GM12878 (cell line): Measurements from ENCODE around the gene MAZ. TPM values are rescaled to one million over a fixed set of nuclear protein-coding genes. Genes with fewer than 3 reads are reported as not detected.
"Not testable (repeated sequence)": the region's sequence is repeated elsewhere in the genome, so short reads cannot be mapped to it uniquely, and the experiment has no call there.

Experiments used
- ATAC-seq: fragments of 200-7000 bp; cut with Tn5 transposase; 3 replicates; pipeline ENCODE4 v1.9.1; 2020; ENCODE audit warnings: mild to moderate bottlenecking, moderate library complexity
- BruUV-seq: library from RNA; stranded (reverse); fragments of 400-500 nt; replicated peaks from 2 replicates; lab custom pipeline; 2021; lab: Mats Ljungman, UMichigan
- CTCF ChIA-PET: fragments of 300-600 bp; sonication (Branson Sonifier 250); formaldehyde crosslinking; extraction: SDS; loops from one replicate; lab custom pipeline; 2021; ENCODE audit warnings: inconsistent platforms; lab: Yijun Ruan, JAX
- POLR2A ChIA-PET: fragments of 350-600 bp; formaldehyde crosslinking; extraction: SDS; loops from one replicate; lab custom pipeline; 2021; ENCODE audit warnings: inconsistent platforms; lab: Charles Lee
- RAD21 ChIA-PET: fragments of 300-600 bp; sonication (Branson Sonifier 250); formaldehyde crosslinking; loops from one replicate; lab custom pipeline; 2023; ENCODE audit warnings: antibody characterized with exemption; ENCODE audit not compliant: unreplicated experiment; lab: Charles Lee
- SMC1A ChIA-PET: fragments of 300-600 bp; sonication (Branson Sonifier 250); formaldehyde crosslinking; loops from one replicate; lab custom pipeline; 2023; ENCODE audit not compliant: unreplicated experiment, uncharacterized antibody; lab: Charles Lee
- DNase-seq: peaks from one replicate; pipeline ENCODE4 v3.0.0-alpha.2; 2011; ENCODE audit warnings: low read depth, low spot score
- FAIRE-seq: peaks from 3 replicates; lab custom pipeline; 2011; peaks lifted over from hg19 to GRCh38; lab: Jason Lieb, UNC
- H2AFZ ChIP-seq: 2 replicates; pipeline ENCODE4 v1.6.0; 2011; ENCODE audit warnings: low read depth, low read length, control low read depth; ENCODE audit not compliant: control insufficient read depth
- H3K27ac ChIP-seq: 2 replicates; pipeline ENCODE4 v1.5.1; 2011; ENCODE audit warnings: control low read depth; ENCODE audit not compliant: control insufficient read depth, insufficient read depth
- H3K27me3 ChIP-seq, 2 experiments: replicated peaks in 1 of 2; 2 replicates each; pipeline versions ENCODE4 v1.6.0 to v1.6.1; 2011; ENCODE audit warnings: low read length in 1 of 2; ENCODE audit not compliant: control insufficient read depth in 2 of 2, insufficient read depth in 2 of 2
- H3K36me3 ChIP-seq, 2 experiments: 2 replicates each; pipeline ENCODE4 v1.5.1; 2011; ENCODE audit warnings: low read length in 1 of 2; ENCODE audit not compliant: control insufficient read depth in 2 of 2, insufficient read depth in 2 of 2
- H3K4me1 ChIP-seq: 2 replicates; pipeline ENCODE4 v1.6.1; 2011; ENCODE audit warnings: mild to moderate bottlenecking, low read length, moderate library complexity, mixed read lengths; ENCODE audit not compliant: control insufficient read depth, insufficient read depth
- H3K4me2 ChIP-seq: 2 replicates; pipeline ENCODE4 v1.6.0; 2011; ENCODE audit warnings: control low read depth; ENCODE audit not compliant: control insufficient read depth, insufficient read depth
- H3K4me3 ChIP-seq: fragments of 200-600 bp; sonication (generic); 2 replicates; pipeline ENCODE4 v1.5.1; 2016
- H3K79me2 ChIP-seq: 2 replicates; pipeline ENCODE4 v1.6.0; 2011; ENCODE audit warnings: low read length; ENCODE audit not compliant: control insufficient read depth, insufficient read depth
- H3K9ac ChIP-seq: 2 replicates; pipeline ENCODE4 v1.8.0; 2011; ENCODE audit warnings: low read length, control low read depth, mixed read lengths; ENCODE audit not compliant: control insufficient read depth, insufficient read depth
- H3K9me3 ChIP-seq: replicated peaks from 3 replicates; pipeline ENCODE4 v1.5.1; 2011; ENCODE audit warnings: mild to moderate bottlenecking, low read length; ENCODE audit not compliant: control insufficient read depth, insufficient read depth
- H4K20me1 ChIP-seq: 2 replicates; pipeline ENCODE4 v1.6.0; 2011; ENCODE audit not compliant: control insufficient read depth, insufficient read depth
- CHD2 ChIP-seq: IDR thresholded peaks from 2 replicates; pipeline ENCODE4 v1.6.1; 2011; ENCODE audit warnings: low read depth, low read length, improper control_type of control experiment, borderline replicate concordance
- HDGF ChIP-seq: fragments of 450-650 bp; IDR thresholded peaks from 2 replicates; pipeline ENCODE4 v1.6.1; 2016; ENCODE audit warnings: antibody characterized with exemption
- IKZF2 ChIP-seq, 2 experiments: fragments of 450-650 bp; IDR thresholded peaks; 2 replicates each; pipeline ENCODE4 v1.6.1; 2017; ENCODE audit warnings: mild to moderate bottlenecking in 2 of 2, moderate library complexity in 2 of 2
- IRF3 ChIP-seq: fragments of 450-650 bp; IDR thresholded peaks from 2 replicates; pipeline ENCODE4 v1.6.1; 2014; ENCODE audit warnings: mild to moderate bottlenecking
- KDM1A ChIP-seq: fragments of 200-600 bp; sonication (generic); IDR thresholded peaks from 2 replicates; pipeline ENCODE4 v1.6.1; 2016; ENCODE audit warnings: borderline replicate concordance
- MEF2B ChIP-seq: fragments of 450-650 bp; IDR thresholded peaks from 2 replicates; pipeline ENCODE4 v1.6.1; 2018; ENCODE audit warnings: mild to moderate bottlenecking, moderate library complexity; ENCODE audit not compliant: partially characterized antibody, poor library complexity, severe bottlenecking
- MTA2 ChIP-seq: fragments of 450-650 bp; IDR thresholded peaks from 2 replicates; pipeline ENCODE4 v1.6.1; 2016; ENCODE audit warnings: low read depth, mild to moderate bottlenecking, moderate library complexity
- POU2F2 ChIP-seq: IDR thresholded peaks from 3 replicates; pipeline ENCODE4 v1.6.1; 2011; ENCODE audit warnings: low read depth, mild to moderate bottlenecking, low read length, borderline replicate concordance
- PRDM15 ChIP-seq: fragments of 450-650 bp; formaldehyde crosslinking; IDR thresholded peaks from 2 replicates; pipeline ENCODE4 v1.4.0; 2020; ENCODE audit warnings: mild to moderate bottlenecking, moderate library complexity
- SMARCA5 ChIP-seq: fragments of 450-650 bp; IDR thresholded peaks from 2 replicates; pipeline ENCODE4 v1.6.1; 2017; ENCODE audit warnings: mild to moderate bottlenecking
- SREBF2 ChIP-seq: IDR thresholded peaks from 2 replicates; pipeline ENCODE4 v1.6.1; 2012; ENCODE audit warnings: mild to moderate bottlenecking, low read length
- ZZZ3 ChIP-seq: IDR thresholded peaks from 2 replicates; pipeline ENCODE4 v1.6.1; 2011; ENCODE audit warnings: low read depth; ENCODE audit not compliant: control insufficient read depth, insufficient read length
- WGBS: methylation state at CpG from one replicate; pipeline ENCODE4 v1.1.6; 2016; ENCODE audit warnings: low lambda C conversion rate; ENCODE audit not compliant: insufficient replicate concordance, insufficient coverage; ENCODE audit errors: missing lambda C conversion rate; 5-methylcytosine and 5-hydroxymethylcytosine counted together
- in situ Hi-C: fragments of 300-500 bp; cut with MboI; formaldehyde crosslinking; loops from 9 replicates; pipeline ENCODE4 v1.14.3; 2018; ENCODE audit warnings: mixed read lengths
- intact Hi-C: fragments of 100-400 bp; cut with micrococcal nuclease; formaldehyde crosslinking; loops from one replicate; pipeline ENCODE4 v1.14.2; 2022; ENCODE audit not compliant: unreplicated experiment
- polyA plus RNA-seq, 11 experiments: library from polyadenylated mRNA; depleted of rRNA in 4 of 11; unstranded in 6 of 11; stranded (reverse) in 5 of 11; fragments of >200 nt; fragmentation: Nextera tagmentation in 4 of 11; fragmentation: Illumina TruSeq in 1 of 11; extraction: Ambion mirVana in 4 of 11; extraction: Trizol in 1 of 11; gene quantifications; 1 replicate in 1 of 11; 2 replicates in 10 of 11; pipeline versions ENCODE4 v1.2.1 to v1.2.3, GENCODE V29; 2011 to 2016; ENCODE audit warnings: inconsistent platforms in 2 of 11, missing spikeins in 2 of 11, low read depth in 1 of 11
- total RNA-seq, 4 experiments: library from RNA; depleted of rRNA in 3 of 4; stranded (reverse); fragments of >200 nt in 3 of 4; fragmentation: Illumina TruSeq in 1 of 4; extraction: Trizol in 1 of 4; gene quantifications; 2 replicates each; pipeline versions ENCODE4 v1.2.1 to v1.2.3, GENCODE V29; 2013 to 2021
- TF ChIP-seq, protein P1 (sequence below): IDR thresholded peaks from 2 replicates; pipeline ENCODE4 v1.6.1; 2012; ENCODE audit warnings: mild to moderate bottlenecking, low read depth, low read length

The MAZ gene
- total and polyA plus RNA-seq, 10 of the 15 experiments (the other 5 are each of a cell fraction or from before 2014, with no cell fraction given): 23.9 to 309 (median 116) TPM

DNA sequence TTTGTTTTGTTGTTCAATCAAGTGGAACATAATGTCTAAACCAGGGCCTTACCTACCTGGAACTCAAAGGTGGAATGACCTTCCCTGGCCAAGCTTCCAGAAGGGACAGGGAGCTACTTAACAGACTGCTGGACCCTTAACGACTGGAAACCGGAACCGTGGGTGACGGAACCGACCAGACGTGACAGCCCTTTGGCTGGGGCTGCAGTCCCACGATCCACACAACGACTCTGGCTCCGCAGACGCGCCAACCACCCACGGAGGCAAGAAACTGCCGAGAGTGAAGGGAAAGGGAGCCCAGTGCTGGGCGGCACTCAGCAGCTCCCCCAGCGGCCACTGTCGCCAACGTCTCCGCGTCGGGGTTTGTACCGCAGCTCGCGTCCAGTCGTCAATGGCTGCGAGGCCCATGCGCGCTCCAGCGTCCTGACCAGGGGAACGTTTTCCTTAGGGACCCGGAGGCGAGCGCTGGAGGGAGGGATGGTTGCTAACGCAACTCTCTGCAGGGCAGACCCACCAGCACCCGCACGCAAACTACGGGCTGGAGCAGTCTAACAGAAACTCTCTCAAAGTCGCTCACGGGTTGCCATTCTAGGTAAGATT, 21.3 kb upstream of the MAZ start (continued):
- no peak for TF ChIP-seq PRDM15 (CRISPR knock-in tag)
- no peak for TF ChIP-seq IRF3
- no peak for TF ChIP-seq MTA2
- TF ChIP-seq CHD2: no peak
- peak; percentile 32; the same call in 1 of the 3 replicates for TF ChIP-seq POU2F2
- 0 out of 4 replicates have a peak, but pooled peaks of 1 of the 2 experiments have one; percentile 5 for TF ChIP-seq IKZF2 (IDR thresholded peaks at IDR 0.05)
- no peak for TF ChIP-seq SMARCA5
- no peak for TF ChIP-seq MEF2B
- TF ChIP-seq, protein P1, sequence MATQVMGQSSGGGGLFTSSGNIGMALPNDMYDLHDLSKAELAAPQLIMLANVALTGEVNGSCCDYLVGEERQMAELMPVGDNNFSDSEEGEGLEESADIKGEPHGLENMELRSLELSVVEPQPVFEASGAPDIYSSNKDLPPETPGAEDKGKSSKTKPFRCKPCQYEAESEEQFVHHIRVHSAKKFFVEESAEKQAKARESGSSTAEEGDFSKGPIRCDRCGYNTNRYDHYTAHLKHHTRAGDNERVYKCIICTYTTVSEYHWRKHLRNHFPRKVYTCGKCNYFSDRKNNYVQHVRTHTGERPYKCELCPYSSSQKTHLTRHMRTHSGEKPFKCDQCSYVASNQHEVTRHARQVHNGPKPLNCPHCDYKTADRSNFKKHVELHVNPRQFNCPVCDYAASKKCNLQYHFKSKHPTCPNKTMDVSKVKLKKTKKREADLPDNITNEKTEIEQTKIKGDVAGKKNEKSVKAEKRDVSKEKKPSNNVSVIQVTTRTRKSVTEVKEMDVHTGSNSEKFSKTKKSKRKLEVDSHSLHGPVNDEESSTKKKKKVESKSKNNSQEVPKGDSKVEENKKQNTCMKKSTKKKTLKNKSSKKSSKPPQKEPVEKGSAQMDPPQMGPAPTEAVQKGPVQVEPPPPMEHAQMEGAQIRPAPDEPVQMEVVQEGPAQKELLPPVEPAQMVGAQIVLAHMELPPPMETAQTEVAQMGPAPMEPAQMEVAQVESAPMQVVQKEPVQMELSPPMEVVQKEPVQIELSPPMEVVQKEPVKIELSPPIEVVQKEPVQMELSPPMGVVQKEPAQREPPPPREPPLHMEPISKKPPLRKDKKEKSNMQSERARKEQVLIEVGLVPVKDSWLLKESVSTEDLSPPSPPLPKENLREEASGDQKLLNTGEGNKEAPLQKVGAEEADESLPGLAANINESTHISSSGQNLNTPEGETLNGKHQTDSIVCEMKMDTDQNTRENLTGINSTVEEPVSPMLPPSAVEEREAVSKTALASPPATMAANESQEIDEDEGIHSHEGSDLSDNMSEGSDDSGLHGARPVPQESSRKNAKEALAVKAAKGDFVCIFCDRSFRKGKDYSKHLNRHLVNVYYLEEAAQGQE: no peak
- no peak for TF ChIP-seq ZZZ3
- no peak for TF ChIP-seq KDM1A
- no peak for TF ChIP-seq HDGF
- TF ChIP-seq SREBF2: no peak
- TF ChIP-seq, all 136 proteins: peak for 17

- H3K4me3 ChIP-seq, H4K20me1 ChIP-seq, ATAC-seq, RAD21 ChIA-PET, H3K9ac ChIP-seq, H3K4me2 ChIP-seq, DNase-seq, H3K27ac ChIP-seq, H3K27me3 ChIP-seq, H2AFZ ChIP-seq, FAIRE-seq, POLR2A ChIA-PET, H3K9me3 ChIP-seq, BruUV-seq, H3K36me3 ChIP-seq, in situ Hi-C loops, intact Hi-C loops: not testable (repeated sequence)
- ChIA-PET CTCF (interaction anchor here (0.7 to 1.5 kb wide), 3 partner anchors 12 to 49 kb away, joined by 3 to 4 read pairs (median 3); no protein-coding TSS in a partner anchor), SMC1A (interaction anchor here (0.7 to 1.2 kb wide), 2 partner anchors 32 to 62 kb away, joined by 4 to 5 read pairs; no protein-coding TSS in a partner anchor)
- H3K4me1 ChIP-seq: peaks cover 13% of the 10 kb centered on the region
- WGBS: 52% methylated on average over 4 of the region's 4 CpGs
- peaks cover 19% of the 10 kb centered on the region for H3K79me2 ChIP-seq
These were observed 19.2 kb upstream of the MAZ start for GRCh38 chr16:29787155-29787554.
